Measurements from ENCODE around the gene NEK11. TPM values are rescaled to one million over a fixed set of nuclear protein-coding genes. Genes with fewer than 3 reads are reported as not detected.

Gene NEK11
- total RNA-seq, 1 donor from 2014 or later = 4.4 TPM

GRCh38 chr3:131381445-131382291 is 355.0 kb downstream of the NEK11 start, which contains the start of gene NUDT16:
NUDT16 (plus strand) TSS chr3:131381774; CDS start chr3:131381805, 31 bp downstream.
- H3K9me3 Mint-ChIP-seq (ENCODE audit: low read depth) = peaks cover 2% of the 10 kb centered on the region
- peak; percentile 100 for DNase-seq (ENCODE audit: low spot score)
- H3K27ac Mint-ChIP-seq (ENCODE audit: unreplicated experiment) = peak within 1 kb of the TSS; percentile 98
- TF ChIP-seq CTCF (IDR thresholded peaks at IDR 0.05) = peak; percentile 48
- H3K36me3 Mint-ChIP-seq (ENCODE audit: low read depth) = peaks cover 15% of the 10 kb centered on the region
- H3K27me3 Mint-ChIP-seq (ENCODE audit: low read depth) = no peaks in the 10 kb centered on the region
- H3K4me3 Mint-ChIP-seq (ENCODE audit: unreplicated experiment) = peak within 1 kb of the TSS; percentile 98
- peaks cover 24% of the 10 kb centered on the region for H3K4me1 Mint-ChIP-seq (ENCODE audit: low read depth)

DNA sequence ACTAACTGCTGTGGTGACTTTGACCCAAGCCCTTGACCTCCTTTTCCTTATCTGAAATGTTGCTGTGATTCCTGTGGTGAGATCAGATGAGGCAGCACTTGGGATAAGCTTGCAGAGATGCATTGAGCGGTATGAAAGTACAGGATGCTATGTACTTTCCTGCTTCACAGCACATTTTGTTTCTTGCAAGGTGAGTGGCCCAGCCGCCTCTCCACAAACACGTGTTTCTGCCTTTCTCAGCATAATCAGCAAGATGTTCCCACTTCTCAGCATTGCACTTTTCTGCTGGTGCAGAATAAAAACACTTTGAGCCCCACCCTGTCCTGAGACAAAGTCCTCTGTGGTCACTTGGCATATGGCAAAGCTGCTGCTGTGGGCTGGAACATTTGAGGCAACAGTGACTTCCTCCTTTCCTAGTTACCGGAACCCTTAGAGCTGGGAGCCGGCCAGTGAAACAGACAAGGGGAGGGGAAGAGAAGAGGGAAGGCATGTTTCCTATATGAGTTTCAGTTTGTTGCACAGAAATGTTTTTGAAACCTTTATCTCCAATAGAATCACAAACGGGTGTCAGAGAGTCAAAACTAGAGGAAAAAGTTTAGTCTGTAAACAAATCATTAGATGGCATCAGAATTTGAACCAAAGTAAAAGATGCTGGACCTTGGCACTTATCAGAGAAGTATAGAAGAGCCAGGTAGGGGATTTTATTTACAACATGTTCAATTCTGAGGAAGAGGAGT is 359.9 kb downstream of the NEK11 start:
- Mint-ChIP-seq H3K4me3 (ENCODE audit: unreplicated experiment) (no peak overlapping the region), H3K9me3 (ENCODE audit: low read depth) (no peaks in the 10 kb centered on the region), H3K27ac (ENCODE audit: unreplicated experiment) (no peak overlapping the region), H3K4me1 (ENCODE audit: low read depth) (peaks cover 17% of the 10 kb centered on the region), H3K27me3 (ENCODE audit: low read depth) (no peaks in the 10 kb centered on the region), H3K36me3 (ENCODE audit: low read depth) (peaks cover 12% of the 10 kb centered on the region)
- no peak for TF ChIP-seq CTCF (IDR thresholded peaks at IDR 0.05)
- DNase-seq (ENCODE audit: low spot score) = no peak

DNA sequence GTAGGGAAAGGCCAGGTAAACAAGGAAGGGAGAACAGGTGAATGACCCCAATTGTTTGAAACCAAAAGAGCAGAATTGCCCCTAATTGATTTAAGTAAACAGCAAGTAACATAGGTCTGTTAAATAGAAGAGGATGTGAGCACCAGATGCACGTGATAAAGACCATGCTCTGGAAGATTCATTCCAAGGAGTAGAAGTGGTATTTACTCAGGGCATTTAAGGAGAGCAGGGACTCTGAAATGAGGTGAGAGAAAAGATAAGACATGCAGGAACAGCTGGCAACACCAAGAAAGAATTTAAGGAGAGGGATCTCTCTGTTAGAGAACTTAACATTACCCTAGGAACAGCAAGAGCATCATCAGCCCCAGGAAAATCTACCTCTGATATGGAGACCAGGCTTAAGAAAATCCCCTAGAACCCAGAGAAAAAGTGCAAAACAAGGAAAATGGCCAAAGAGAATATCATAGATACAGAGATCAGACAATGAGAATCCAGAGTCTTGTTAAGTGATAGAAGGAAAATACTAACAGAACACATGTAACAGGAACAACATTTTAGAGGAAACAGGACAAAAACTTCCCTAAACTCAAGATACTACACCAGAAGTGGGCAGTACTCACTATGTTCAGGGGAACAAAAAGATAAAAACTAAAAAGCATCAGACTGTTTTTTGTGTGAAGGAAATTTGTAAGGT is 361.3 kb downstream of the NEK11 start:
- H3K27me3 Mint-ChIP-seq (ENCODE audit: low read depth) = no peaks in the 10 kb centered on the region
- no peak overlapping the region for H3K27ac Mint-ChIP-seq (ENCODE audit: unreplicated experiment)
- no peak for DNase-seq (ENCODE audit: low spot score)
- no peak overlapping the region for H3K4me3 Mint-ChIP-seq (ENCODE audit: unreplicated experiment)
- TF ChIP-seq CTCF (IDR thresholded peaks at IDR 0.05) = no peak
- H3K36me3 Mint-ChIP-seq (ENCODE audit: low read depth) = peaks cover 12% of the 10 kb centered on the region
- no peaks in the 10 kb centered on the region for H3K9me3 Mint-ChIP-seq (ENCODE audit: low read depth)
- H3K4me1 Mint-ChIP-seq (ENCODE audit: low read depth) = peaks cover 11% of the 10 kb centered on the region

DNA sequence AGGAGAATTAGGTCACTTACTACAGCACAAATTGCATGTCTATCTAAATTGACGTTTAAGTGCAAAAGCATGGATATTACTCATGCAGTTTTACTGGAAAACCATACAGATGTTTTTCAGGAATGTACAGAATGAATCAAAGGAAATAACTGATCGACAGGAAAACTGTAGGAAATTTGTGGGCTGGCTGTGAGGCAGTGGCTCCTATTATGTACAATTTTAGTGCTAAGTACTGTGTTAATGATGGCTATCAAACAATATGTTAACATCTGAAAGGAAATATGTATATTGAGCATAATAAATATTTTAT is 361.8 kb downstream of the NEK11 start:
- TF ChIP-seq CTCF (IDR thresholded peaks at IDR 0.05) = no peak
- no peaks in the 10 kb centered on the region for H3K9me3 Mint-ChIP-seq (ENCODE audit: low read depth)
- H3K36me3 Mint-ChIP-seq (ENCODE audit: low read depth) = peaks cover 12% of the 10 kb centered on the region
- no peak for DNase-seq (ENCODE audit: low spot score)
- no peak overlapping the region for H3K27ac Mint-ChIP-seq (ENCODE audit: unreplicated experiment)
- H3K27me3 Mint-ChIP-seq (ENCODE audit: low read depth) = no peaks in the 10 kb centered on the region
- no peak overlapping the region for H3K4me3 Mint-ChIP-seq (ENCODE audit: unreplicated experiment)
- H3K4me1 Mint-ChIP-seq (ENCODE audit: low read depth) = peaks cover 11% of the 10 kb centered on the region

GRCh38 chr3:131390331-131390730 is 363.7 kb downstream of the NEK11 start:
- no peak for TF ChIP-seq CTCF (IDR thresholded peaks at IDR 0.05)
- H3K27me3 Mint-ChIP-seq (ENCODE audit: low read depth) = no peaks in the 10 kb centered on the region
- no peaks in the 10 kb centered on the region for H3K36me3 Mint-ChIP-seq (ENCODE audit: low read depth)
- no peaks in the 10 kb centered on the region for H3K9me3 Mint-ChIP-seq (ENCODE audit: low read depth)
- no peak for DNase-seq (ENCODE audit: low spot score)
- peaks cover 17% of the 10 kb centered on the region for H3K4me1 Mint-ChIP-seq (ENCODE audit: low read depth)
- H3K27ac Mint-ChIP-seq (ENCODE audit: unreplicated experiment) = no peak overlapping the region
- H3K4me3 Mint-ChIP-seq (ENCODE audit: unreplicated experiment) = no peak overlapping the region
